HTERT RPE-1 (cell line): ENCODE results near the gene TXLNG.
"Not testable (repeated sequence)": the region's sequence is repeated elsewhere in the genome, so short reads cannot be mapped to it uniquely, and the experiment has no call there.

Experiments
- in situ Hi-C: fragments of 300-500 bp; cut with MboI; formaldehyde crosslinking; loops from 4 replicates; pipeline ENCODE4 v1.14.3; 2020; ENCODE audit warnings: low sequenced_read_pairs

TXLNG gene

GRCh38 chrX:16784440-16784839 lies 1.8 kb upstream of the TXLNG start:
- in situ Hi-C loops, result not testable (repeated sequence)

GRCh38 chrX:16785247-16786138 lies 773 bp upstream of the TXLNG start:
- in situ Hi-C loops, result no loop called here

GRCh38 chrX:16786791-16787735 lies 797 bp downstream of the TXLNG start:
- in situ Hi-C loops, result no loop called here

GRCh38 chrX:16788477-16788876 lies 2.2 kb downstream of the TXLNG start:
- in situ Hi-C loops, result no loop called here

- in situ Hi-C loops, result no loop called here
These were observed 10.0 kb downstream of the TXLNG start for GRCh38 chrX:16796298-16796697.

GRCh38 chrX:16797358-16797757 lies 11.1 kb downstream of the TXLNG start:
- in situ Hi-C loops, result no loop called here

- in situ Hi-C loops, result no loop called here
These were observed 11.6 kb downstream of the TXLNG start for GRCh38 chrX:16797841-16798240.

- in situ Hi-C loops, result no loop called here
These were observed 18.7 kb downstream of the TXLNG start for GRCh38 chrX:16804923-16805464.

- in situ Hi-C loops, result no loop called here
These were observed 21.3 kb downstream of the TXLNG start for GRCh38 chrX:16807548-16807947.

- in situ Hi-C loops, result no loop called here
These were observed 21.8 kb downstream of the TXLNG start for GRCh38 chrX:16807976-16808542.

- in situ Hi-C loops, result no loop called here
These were observed 28.3 kb downstream of the TXLNG start for GRCh38 chrX:16814597-16814996.

GRCh38 chrX:16819634-16820033 lies 33.4 kb downstream of the TXLNG start:
- in situ Hi-C loops, result no loop called here

- in situ Hi-C loops, result no loop called here
These were observed 36.5 kb downstream of the TXLNG start for GRCh38 chrX:16822723-16823122.

GRCh38 chrX:16825264-16826035 lies 39.2 kb downstream of the TXLNG start:
- in situ Hi-C loops, result no loop called here

- in situ Hi-C loops, result no loop called here
These were observed 39.9 kb downstream of the TXLNG start for GRCh38 chrX:16826207-16826606.

- in situ Hi-C loops, result no loop called here
These were observed 41.0 kb downstream of the TXLNG start for GRCh38 chrX:16827225-16827624.

GRCh38 chrX:16828124-16828908 lies 42.0 kb downstream of the TXLNG start:
- in situ Hi-C loops, result no loop called here

- in situ Hi-C loops, result no loop called here
These were observed 46.0 kb downstream of the TXLNG start for GRCh38 chrX:16832301-16832700.

- in situ Hi-C loops, result no loop called here
These were observed 48.5 kb downstream of the TXLNG start for GRCh38 chrX:16834806-16835205.

GRCh38 chrX:16836371-16836770 lies 50.1 kb downstream of the TXLNG start:
- in situ Hi-C loops, result no loop called here
